Thyroid gland (tissue), 4 donors: ENCODE results near the gene ARMS2.

Source experiments
- POLR2A ChIP-seq, 2 donors: fragments of 450-650 bp; IDR thresholded peaks; one replicate each; pipeline ENCODE4 v1.6.1; 2017; ENCODE audit warnings: antibody characterized with exemption in 2 of 2, mild to moderate bottlenecking in 2 of 2, moderate library complexity in 1 of 2
- TF ChIP-seq, protein P1 (sequence below), 6 experiments: fragments of 200-600 bp in 3 of 6; fragments of 450-650 bp in 3 of 6; sonication (generic) in 3 of 6; IDR thresholded peaks; one replicate each; pipeline ENCODE4 v1.5.1; 2016 to 2019; ENCODE audit warnings: antibody characterized with exemption in 6 of 6, mild to moderate bottlenecking in 2 of 6, inconsistent platforms in 1 of 6, moderate library complexity in 1 of 6

DNA sequence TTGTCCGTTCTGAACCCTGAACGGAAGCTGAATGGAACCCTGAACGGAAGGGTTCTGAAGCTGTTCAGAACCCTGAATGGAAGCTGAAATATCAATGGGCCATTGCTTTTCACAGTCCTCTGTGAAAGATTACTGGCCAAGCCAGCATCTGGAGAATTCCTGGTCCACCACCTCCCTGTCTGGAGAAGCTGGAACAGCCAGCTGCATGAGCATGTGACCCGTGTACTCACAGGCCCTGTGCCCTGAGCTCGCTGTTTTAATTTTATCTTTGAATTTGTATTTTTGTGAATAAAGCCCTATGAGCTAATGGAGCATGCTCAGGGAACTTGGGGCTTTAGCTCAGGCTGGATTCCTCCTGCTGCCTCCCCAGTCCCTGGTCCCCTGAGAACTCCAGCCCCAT lies 44.1 kb downstream of the ARMS2 start:
- TF ChIP-seq POLR2A (IDR thresholded peaks at IDR 0.05) = no peak
- TF ChIP-seq, protein P1, sequence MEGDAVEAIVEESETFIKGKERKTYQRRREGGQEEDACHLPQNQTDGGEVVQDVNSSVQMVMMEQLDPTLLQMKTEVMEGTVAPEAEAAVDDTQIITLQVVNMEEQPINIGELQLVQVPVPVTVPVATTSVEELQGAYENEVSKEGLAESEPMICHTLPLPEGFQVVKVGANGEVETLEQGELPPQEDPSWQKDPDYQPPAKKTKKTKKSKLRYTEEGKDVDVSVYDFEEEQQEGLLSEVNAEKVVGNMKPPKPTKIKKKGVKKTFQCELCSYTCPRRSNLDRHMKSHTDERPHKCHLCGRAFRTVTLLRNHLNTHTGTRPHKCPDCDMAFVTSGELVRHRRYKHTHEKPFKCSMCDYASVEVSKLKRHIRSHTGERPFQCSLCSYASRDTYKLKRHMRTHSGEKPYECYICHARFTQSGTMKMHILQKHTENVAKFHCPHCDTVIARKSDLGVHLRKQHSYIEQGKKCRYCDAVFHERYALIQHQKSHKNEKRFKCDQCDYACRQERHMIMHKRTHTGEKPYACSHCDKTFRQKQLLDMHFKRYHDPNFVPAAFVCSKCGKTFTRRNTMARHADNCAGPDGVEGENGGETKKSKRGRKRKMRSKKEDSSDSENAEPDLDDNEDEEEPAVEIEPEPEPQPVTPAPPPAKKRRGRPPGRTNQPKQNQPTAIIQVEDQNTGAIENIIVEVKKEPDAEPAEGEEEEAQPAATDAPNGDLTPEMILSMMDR (IDR thresholded peaks at IDR 0.05) = no peak
